HG02642 (cell line): ENCODE data around the gene TMEM130.

Experiments
- ATAC-seq: cut with Tn5 transposase; IDR thresholded peaks from one replicate; pipeline ENCODE4 v1.9.1; 2021; ENCODE audit warnings: mild to moderate bottlenecking; ENCODE audit not compliant: unreplicated experiment, poor library complexity

TMEM130 gene

DNA sequence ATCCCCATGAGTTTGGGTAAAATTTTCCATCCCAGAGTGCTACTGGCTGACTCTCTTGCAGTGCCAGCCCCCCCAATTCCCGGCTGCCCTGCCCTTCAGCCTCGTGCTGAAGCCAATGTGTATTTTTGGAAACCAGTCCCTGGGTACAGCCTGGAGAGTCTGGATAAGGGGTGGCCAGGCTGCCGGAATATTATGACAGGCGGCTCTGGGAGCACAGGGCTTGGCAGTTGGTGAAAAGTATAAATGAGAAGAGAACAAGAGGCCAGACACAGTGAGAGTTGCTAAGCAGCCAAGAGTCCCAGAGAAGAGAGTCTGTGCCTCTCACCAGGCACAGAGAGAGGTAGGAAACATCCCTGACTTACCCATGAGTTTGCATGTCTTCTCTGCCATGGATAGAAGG, 53.6 kb downstream of the TMEM130 start:
- no peak for ATAC-seq

GRCh38 chr7:98815313-98815712, 54.5 kb downstream of the TMEM130 start:
- ATAC-seq: no peak

GRCh38 chr7:98811299-98811698, 58.5 kb downstream of the TMEM130 start:
- no peak for ATAC-seq

- no peak for ATAC-seq
Observed at GRCh38 chr7:98810153-98810802, 59.5 kb downstream of the TMEM130 start.

DNA sequence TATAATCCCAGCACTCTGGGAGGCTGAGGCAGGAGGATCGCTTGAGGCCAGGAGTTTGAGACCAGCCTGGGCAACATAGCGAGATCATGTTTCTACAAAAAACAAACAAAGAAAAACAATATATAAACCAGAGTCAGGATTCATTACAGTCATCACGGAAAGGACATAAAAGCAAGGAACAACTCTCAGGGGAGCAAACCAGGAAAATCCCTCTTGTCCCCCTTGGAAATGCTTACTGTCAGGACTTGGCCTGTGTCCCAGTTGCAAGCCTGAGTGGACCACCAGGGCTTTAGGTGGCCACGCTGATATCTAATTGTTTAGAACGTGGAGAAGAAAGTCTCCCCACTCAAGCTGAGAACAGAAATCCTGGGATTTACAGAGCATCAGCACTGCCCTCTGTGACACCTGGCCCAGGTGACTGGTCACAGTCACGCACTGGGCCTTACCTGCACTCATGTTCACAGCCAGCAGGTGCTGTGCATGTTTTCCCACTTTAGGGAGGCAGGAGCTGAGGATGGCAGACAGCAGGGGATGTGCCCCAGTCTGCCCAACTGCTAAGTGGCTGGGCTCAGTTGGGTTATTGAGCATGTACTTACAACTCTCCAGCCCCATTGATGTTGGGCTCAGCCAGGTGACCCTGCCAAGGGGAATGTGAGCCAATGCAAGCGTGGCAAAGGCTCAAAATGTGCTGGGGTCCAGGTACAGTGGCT, 60.9 kb downstream of the TMEM130 start:
- ATAC-seq: no peak

GRCh38 chr7:98807068-98808048, 62.5 kb downstream of the TMEM130 start:
- no peak for ATAC-seq

DNA sequence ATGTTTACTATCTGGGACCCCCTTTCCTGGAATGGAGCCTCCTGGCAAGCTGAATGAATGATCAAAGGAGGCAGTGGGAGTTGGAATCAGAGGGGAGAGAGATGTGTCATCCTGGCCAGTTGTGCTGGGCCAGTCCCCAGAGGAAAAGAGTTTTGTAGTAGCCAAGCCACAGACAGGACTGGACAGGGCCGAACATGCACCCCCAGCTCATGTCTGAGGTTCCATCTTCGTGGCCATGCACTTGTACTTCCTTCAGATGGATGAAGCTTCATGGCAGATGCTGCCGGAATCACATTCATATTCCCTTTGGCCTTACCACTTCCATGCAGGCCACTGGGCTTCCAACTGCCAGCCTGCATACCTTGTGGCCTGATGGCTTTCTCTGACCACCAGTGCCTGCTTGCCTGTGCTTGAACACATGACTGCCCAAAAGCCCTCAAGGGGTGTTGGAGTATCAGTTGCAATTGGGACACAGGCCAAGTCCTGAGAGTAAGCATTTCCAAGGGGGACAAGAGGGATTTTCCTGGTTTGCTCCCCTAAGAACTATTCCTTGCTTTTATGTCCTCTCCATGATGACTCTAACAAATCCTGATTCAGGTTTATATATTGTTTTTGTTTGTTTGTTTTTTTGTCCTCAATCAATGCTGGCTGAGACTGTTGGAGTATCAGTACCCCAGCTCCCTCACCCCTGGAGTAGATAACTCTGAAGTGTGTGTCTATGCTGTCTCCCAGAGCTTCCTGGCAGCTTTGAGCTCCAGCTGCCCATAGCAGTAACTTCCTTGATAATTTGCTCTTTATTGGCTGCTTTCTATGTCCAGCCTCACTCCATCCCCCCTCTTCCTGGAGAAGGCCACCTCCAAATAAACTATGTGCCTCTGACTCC, 63.6 kb downstream of the TMEM130 start:
- ATAC-seq: no peak

- peak; percentile 33 for ATAC-seq
Observed at GRCh38 chr7:98802781-98803110, 67.1 kb downstream of the TMEM130 start.

DNA sequence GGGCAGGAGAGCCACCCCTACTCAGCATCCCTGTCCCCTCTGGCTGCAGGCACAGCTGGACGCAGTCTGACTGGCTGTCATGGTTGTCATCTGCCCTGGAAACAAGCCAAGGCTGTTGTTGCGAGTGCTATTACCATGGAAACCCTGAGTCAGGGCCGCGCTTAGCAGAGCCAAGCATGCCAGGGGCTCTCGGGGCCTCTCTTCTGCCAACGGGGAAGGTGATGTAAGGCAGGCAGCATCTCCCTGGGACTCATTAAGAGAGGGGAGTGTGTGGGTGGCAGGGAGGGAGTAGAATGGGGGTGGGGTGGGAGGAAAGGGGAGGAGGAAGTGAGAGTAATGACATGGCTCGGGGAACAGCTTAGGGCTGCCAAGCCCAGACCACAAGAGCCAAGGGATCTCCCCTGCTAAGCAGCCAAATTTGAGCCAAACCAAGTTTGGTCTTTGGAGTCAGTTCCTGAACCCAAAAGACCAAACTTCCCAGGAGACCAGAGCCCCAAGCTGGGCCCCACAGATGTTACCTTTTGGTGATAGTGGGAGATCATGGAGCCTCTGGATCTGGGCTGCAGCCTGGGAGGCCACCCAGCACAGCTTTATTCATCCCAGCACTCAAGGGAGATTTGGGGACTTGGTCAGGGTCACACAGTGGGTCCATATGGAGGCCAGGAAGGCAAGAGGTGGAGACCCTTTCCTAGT, 67.6 kb downstream of the TMEM130 start:
- ATAC-seq: peak; percentile 87

DNA sequence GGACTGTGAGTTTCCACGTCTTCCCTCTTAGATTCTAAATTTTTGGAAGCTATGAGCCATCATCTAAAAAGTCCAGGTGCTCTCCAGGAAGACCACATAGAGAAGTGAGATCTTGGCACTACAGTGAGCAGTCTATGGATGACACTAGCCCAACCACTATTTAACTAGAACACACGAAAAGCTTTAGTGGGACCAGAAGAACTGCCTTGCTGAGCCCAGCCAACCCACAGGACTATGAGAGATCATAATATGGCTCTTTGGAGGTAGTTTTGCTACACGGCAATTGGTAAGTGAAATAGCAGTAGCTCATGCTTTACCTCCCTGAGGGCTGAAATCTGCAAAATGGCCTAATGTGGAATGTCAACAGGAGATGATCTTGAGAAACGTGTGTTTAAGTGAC, 68.8 kb downstream of the TMEM130 start:
- no peak for ATAC-seq

- no peak for ATAC-seq
Observed at GRCh38 chr7:98797150-98797549, 72.7 kb downstream of the TMEM130 start.
